Measurements from ENCODE around the gene STRBP.
"Not testable (repeated sequence)": the region's sequence is repeated elsewhere in the genome, so short reads cannot be mapped to it uniquely, and the experiment has no call there.

Gene STRBP

DNA sequence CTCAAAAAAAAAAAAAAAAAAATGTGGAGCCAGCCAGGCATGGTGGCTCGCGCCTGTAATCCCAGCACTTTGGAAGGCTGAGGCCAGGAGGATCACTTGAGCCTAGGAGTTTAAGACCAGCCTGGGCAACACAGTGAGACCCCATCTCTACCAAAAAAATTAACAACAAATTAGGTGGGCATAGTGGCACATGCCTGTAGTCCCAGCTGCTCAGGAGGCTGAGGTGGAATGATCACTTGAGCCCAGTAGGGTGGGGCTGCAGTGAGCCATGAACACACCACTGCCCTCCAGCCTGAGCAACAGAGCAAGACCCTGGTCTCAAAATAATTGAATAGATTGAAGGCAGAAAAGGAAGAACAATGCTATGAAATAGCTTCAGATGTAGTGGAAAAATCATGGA is 82.4 kb downstream of the STRBP start:
- not testable (repeated sequence) for DNase-seq

DNA sequence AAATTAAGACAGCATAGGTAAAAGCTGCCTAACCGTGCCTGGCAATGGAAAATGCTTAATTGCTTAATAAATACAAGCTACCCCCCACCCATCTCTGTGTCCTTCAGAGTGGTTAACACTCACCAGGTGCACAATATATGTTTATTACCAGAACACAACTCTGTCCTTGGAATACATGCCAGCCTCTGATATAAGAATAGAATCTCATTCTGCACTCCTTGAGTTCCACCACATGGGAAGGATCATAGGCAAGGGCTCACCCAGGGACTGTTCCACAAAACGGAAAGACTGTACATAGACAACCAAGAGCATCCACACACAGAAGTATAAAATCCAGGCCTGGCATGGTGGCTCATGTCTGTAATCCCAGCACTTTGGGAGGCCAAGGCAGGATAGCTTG is 91.4 kb downstream of the STRBP start:
- no peak for DNase-seq

DNA sequence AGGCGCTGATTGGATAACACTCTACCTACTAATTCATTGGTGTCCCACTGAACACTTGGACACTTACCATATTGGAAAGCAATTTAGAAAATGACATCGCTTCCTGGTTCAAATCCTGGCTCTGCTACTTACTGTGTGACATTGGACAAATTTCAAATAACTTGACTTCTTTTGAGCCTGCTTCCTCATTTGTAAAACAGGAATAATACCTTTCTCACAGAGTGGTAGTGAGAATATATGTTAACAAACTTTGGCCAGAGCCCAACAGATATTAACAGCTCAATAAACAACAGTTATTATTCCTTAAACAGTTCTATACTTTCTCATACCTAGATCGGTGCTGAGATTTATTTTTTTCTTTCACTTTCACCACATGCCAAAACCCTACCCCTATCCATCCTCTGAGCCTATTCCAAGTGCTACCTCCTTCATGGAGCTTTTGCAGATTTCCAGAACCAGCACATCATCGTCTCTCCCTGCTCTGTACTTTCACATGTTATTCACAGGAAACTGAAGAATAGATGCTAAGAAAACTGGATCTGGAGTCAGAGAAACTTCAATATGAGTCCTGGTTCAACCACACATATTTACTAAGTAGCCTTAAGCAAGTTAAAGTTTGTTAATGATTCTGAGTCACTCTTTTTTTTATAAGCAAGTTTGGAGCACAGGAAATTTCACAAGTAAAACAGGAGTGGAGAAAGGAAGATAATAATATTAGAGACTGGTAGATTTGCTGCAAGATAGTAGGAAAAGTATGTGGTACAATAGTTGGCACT is 92.3 kb downstream of the STRBP start:
- no peak for DNase-seq

DNA sequence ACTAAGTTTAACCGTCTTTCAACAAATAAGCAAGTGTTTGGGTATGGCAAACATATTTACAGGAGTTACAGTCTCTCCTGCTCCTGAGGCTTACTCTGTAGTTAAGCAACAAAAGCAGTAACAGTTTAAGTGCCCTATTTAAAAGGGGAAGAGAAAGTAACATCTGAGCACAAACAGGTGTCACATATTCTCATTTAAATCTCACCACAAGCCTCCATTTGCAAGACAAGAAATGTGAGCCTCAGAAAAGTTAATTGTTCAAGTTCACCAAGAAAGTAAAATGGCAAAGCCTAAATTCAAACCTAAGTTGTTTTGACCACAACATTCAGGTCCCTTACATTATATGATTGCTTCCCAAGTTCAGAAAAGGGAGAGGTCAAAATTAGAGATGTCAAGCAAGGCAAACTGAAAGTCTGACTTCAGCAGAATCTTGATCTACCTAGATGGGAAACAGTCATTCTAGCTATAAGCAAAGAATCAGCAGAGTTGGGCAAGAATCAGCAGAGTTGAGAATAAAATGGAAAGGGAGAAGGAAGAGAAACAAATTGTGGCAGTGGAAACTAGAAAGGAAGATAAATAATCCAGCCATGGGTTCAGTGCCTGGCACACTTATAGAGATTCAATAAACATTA is 93.4 kb downstream of the STRBP start:
- no peak for DNase-seq

DNA sequence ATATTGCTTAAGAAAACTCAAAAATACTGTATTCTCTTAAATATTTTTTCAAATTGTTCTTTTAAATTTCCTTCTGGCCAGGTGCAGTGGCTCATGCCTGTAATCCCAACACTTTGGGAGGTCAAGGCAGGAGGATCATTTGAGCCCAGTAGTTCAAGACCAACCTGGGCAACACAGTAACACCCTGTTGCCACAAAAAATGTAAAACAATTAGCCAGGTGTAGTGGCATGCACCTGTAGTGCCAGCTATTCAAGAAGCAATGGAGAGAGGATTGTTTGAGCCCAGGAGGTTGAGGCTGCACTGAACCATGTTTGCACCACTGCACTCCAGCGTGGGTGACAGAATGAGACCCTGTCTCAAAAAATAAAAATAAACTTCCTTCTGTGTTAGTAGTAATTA is 94.3 kb downstream of the STRBP start:
- no peak for DNase-seq

DNA sequence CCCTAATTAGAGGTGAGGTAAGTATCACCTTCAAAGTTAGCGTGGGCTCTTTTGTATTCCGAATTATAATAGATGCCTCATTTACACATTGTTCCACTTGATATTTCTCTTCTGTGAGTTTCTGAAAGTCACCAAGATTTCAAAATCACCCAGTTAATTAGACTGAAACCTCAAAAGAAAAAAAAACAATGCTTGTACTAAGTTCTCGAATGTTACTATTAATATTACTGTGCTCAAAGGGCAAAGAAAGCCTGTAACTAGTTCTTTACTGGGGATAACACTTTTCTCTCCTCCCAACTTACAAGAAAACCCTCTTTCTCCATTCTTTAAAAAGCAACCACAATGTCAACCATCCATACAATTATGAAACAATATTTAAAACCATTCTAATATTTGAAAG is 98.5 kb downstream of the STRBP start:
- DNase-seq: no peak

DNA sequence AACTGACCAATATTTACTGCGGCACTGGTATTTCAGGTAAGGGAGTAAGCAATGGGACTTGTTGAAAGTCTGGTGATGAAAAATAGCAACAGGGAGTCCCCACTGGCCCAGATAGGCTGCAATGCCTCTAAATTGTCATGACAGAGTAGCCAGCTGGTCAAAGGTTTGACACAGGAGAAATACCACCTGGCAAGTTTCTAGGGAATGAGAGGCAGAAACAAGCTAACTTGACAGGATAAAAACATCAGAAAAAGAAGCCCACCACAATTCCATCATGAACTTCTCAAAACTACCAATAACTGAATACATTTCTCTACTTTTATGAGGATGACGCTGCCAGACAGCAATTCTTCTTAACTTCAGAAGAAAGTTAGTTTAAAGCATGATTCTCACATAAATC is 99.8 kb downstream of the STRBP start:
- no peak for DNase-seq

DNA sequence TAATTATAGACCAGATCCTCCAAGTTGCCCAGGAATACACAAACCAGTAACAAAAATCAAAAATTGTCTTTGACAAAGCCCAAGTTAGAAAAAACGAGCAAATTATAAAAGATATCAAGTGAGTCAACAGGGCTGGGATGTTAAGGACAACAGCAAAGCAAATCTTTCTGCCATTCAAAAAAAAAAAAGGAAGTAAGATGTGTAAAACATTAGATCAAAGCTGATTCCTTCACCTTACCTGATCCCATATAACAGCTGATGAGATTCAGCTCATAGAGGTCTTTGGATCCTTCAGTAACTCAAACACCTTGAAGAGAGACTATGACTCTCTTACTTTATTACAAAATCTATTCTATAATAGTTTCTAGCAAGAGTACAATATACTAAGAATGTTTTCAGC is 100.9 kb downstream of the STRBP start:
- DNase-seq: no peak

DNA sequence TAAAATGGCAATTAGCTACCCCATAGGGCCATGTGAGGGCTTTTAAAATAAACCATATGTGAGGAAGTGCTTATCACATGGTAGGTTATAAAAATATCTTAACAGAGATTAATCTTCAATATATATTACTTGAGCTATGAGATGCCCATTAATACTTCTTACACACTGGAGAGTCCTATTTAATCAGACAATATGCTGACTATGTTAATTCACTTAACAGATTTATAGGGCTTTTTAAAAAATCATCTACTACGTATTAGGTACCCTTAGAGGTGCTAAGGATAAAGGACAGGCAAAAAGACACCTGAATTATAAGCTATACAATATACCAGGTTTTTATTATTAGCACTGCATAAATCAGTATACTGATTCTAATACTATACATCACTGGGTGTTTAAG is 102.6 kb downstream of the STRBP start:
- DNase-seq: no peak

DNA sequence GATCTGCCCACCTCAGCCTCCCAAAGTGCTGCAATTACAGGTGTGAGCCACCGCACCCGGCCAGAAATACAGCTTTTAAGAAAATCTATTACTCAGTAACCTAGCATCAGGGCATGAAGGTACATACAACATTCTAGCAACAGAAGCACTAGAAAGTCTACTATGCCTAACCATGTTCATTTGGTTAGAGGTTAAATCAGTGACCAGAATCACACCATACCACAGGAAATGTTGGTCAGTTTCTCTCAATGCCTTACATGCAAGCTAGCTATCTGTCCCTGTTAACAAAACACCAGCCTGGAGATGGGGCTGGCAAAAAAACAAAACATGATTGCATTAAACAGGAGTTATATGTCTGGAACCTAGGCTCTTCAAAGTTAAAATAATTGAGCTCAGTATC is 104.1 kb downstream of the STRBP start:
- no peak for DNase-seq

DNA sequence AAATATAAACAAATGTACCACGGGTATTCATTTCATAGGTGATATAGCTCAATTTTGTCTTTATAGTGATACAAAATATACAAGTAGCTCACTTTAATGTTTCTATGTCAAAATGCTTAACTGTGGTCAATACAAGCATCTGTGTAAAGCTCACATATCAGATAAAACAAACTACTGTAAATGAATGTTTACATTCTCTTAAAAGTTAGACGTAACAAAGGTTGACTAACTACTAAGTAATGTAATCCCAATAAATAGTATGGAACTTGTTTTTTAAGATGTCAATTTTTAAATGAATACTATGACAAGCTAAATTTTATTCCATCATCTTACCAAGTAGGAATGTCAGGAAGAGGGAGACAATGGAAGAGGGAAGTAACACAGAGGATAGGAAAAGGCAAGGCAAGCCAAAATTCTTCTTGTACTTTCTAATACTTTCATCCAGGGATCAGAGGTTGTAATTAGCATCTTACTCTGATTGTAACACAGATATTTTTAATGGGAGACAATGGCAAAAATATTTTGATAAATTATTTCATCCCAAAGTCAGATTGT is 105.5 kb downstream of the STRBP start:
- no peak for DNase-seq

DNA sequence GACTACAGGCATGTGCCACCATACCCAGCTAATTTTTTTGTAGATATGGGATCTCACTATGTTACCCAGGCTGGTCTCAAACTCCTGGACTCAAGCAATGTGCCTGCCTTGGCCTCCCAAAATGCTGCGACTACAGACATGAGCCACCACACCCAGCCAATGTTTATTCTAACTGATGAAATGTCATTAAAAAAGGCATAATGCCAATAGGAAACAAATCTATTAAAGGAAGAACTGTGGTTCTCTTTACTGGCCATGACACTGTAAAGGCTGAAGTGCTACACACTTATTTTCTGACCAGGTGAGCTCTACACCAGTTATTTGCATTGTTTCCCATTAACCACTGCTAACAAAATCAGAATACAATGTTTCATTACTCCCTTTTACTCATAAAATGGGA is 106.0 kb downstream of the STRBP start:
- no peak for DNase-seq

DNA sequence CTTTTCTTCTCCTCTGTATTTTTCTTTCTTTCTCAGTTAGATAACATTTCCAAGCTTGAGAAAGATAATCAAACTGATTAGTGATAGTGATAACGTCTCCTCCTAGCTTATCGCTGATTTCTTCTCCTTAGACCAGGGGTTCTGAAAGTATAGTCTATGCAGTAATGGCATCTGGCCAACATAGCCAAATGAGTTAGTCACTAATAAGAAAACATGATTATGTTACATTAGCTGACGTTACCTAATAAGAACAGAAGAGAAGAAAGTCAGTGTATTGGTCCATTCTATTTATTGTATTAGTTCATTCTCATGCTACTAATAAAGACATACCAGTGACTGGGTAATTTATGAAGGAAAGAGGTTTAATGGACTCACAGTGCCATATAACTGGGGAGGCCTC is 111.2 kb downstream of the STRBP start:
- DNase-seq: no peak

DNA sequence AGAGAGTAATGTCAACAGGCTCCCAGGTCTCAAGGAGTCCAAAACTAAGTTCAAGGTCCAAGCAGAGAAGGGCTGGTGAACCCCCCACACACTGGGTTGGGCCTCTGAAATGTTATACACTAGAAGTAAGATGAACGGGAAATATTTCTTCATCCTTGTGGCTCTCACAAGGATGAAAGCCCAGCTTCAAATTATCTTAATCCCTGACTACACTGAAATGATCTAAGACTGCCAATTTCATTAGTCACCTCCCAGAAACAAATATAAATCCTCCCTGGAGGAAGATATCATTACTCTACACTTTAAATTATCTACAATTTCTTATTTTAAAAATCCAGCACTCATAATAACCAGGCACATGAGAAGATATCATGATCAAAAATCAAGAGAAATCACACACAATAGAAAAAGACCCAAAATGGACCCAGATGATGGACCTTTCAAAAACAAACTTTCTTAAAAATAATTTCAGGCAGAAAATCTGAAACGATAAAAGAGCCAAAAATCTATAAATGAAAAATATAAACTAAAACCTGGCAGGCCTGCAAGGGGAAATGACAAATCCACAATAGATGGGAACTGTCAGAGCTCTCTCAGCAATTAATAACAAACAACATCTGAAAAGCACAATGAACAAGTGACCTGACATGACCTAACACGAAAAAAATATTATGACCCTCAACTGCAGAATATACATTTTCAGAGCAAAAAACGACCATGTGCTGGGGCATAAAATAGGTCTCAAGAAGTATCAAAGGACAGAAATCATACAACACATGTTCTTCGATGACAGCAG is 117.5 kb downstream of the STRBP start:
- no peak for DNase-seq

DNA sequence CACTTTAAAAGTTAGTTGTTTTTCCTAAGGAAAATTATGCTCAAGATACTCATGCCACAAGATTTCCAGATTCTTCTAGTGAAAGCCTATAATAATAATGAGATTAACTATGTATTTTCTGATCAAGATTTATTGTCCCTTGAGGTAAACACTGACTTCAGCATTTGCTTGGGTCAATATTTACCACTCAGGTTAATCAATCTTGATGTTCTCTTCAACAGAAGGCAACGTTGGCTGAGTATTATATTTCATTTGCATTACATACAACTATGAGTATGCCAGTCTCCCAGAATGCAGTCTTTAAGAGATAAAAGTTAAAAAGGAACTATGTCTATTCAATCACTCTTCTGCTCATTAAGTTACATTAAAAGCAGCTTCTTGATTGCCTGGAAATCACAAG is 119.3 kb downstream of the STRBP start:
- DNase-seq: no peak

DNA sequence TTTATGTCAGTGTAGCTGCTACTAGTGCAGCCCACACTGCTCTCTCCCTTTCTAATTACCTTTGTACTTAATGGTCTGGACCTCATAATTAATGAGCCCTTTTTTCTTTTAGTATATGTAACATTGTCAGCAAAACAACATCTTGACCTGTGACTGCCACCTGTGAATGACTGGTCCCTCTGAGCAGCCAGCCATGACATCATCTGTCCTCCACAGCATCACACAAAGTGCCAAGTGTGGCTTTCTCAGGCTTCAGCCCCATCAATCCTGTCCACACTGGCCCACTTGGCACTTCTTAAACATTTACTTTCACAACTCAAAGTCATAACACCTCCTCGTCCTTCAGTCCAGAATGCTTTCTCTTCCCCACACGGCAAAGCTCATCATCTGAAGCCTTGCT is 130.2 kb downstream of the STRBP start:
- no peak for DNase-seq

DNA sequence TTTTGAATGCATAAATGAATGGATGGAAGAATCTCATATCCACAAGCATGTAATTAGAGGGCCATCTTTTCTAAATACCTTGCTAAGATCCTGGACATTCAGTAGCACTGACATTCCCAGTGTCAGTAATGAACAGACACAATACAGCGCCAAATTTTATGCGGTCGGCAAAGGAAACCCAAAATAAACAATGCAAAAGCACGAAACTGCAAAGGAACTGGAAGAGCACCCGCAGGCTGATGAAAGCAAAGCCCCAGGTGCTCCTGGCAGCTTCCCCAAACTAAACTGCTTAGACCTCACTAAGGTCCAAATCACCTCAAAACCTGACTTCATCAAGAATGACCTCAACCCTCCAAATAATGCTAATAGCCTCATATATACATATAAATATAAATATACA is 133.0 kb downstream of the STRBP start:
- DNase-seq: no peak

DNA sequence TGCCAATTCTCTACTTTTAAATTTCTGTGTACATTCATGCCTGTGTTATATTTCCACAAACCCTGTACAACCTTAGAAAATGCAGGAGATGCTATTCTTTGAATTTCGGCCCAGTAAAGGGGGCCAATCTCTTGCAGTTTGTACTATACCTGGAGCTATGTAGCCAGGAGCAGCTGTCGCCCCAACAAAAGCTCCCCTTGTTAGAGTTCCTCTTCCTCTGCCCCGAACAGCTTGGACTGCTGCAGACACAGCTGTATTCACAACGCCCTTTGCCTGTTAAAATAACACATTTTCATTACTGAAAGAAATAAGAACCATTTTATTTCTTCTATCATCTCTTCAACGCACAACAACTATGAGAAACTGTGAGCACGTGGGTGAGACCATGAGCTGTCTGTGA is 135.7 kb downstream of the STRBP start:
- DNase-seq: no peak

DNA sequence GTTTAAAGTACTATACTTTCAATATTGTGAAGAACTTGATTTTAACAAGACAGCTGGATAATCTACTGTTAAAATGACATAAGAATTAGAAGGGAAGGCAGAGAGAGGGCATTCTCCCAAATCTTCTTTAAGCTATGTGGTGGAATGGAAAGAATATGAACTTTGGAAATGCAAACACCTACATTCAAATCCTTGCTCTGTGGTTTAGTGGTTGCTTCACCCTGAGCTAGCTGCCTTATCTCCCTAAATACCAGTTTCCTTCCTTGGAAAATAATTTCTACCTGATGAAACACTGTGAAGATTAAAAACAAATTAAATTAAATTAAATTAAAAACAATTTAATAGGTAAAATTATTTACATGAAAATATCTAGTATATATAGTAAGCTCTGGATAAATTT is 136.4 kb downstream of the STRBP start:
- no peak for DNase-seq

DNA sequence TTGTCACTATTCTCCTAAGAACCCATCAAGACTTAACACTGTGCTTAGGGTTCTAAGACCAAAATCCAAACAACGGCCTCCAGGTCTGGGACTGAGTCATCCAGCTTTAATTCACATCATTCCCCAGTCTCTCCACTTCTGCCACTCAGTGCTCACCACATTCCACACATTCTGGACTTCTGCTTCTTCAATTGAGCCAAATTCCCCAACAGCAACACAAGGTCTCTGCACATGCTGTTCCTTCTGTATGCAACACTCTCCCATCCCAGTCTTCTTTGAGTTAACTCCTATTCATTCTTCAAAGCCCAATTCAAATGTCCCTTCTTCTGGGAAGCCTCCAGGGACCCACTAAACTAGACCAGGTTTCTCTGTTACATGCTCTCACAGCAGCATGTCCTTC is 137.1 kb downstream of the STRBP start:
- no peak for DNase-seq

DNA sequence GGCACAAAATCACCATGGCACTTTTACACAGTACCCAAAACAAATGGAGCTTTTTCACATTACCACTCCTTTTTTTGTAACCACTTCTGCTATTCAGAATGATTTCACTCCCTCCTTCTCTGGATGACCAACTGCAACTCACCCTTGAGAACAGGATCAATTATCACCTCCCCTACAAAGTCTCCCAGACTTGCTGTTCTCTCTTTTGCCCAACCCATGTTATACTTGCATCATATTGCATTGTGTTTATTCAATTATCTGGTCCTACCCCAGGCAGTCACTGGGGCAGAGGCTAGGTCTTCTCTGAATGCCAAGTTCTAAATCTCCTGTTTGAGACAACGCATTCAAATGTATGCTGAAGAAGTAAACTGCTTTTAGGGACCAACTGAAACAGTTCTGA is 139.0 kb downstream of the STRBP start:
- DNase-seq: no peak

DNA sequence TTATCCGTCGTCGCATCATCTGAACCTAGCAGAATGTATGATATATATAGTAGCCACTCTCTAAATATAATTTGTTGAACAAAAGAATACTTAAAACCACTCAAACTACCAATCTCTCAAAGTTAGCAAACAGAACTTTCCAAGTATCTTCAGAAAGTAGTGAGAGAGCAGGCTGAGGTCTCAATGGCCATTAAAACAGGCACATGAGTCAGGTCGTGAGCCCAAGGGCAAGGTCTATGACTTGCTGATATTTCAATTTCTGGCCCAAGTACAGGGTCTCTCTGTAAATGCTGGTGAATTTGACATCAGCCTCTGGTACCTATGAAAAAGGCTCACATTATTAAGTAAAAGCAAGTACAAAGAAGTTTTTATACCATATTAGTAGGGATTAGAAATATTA is 139.8 kb downstream of the STRBP start:
- DNase-seq: no peak

DNA sequence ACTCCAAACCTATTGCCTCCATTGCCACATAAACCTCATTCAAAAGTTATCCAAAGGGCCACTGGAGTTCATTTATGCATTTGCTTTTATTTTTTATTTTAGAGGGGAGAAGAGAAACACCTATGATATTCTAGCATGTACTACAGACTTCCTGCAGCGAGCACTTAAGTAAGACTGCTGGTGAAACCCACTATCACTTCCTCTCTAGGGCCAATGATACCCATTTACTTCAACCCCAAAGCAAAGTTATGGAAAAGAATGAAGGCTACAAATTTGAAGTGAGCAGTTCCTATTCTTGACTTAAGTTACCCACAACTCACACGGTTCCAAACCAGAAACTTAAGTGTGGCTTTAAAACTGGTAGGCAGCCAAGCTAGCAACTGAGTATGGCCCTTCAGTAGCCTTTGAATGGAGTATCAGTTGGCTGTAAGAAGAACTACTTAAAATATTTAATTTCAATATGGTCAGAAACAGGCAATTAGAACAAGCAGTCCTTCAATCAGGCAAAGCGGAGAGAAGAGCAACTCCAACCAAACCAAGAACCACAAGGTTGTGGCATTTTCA is 140.8 kb downstream of the STRBP start:
- no peak for DNase-seq
